HCT116 (cell line): ENCODE data around the gene IL21R. TPM values are rescaled to one million over a fixed set of nuclear protein-coding genes. Genes with fewer than 3 reads are reported as not detected.

ENCODE experiments used
- ATAC-seq: fragments of 200-7000 bp; cut with Tn5 transposase; 2 replicates; pipeline ENCODE4 v1.9.1; 2020; ENCODE audit warnings: mild to moderate bottlenecking, moderate library complexity
- BruUV-seq: library from RNA; stranded (reverse); fragments of 400-500 nt; replicated peaks from 2 replicates; lab custom pipeline; 2021; lab: Mats Ljungman, UMichigan
- CTCF ChIA-PET: fragments of 300-600 bp; sonication (Branson Sonifier 250); formaldehyde crosslinking; loops from one replicate; lab custom pipeline; 2021; ENCODE audit warnings: antibody characterized with exemption; lab: Charles Lee
- POLR2A ChIA-PET: fragments of 300-600, 350-600 bp; sonication (Branson Sonifier 250); formaldehyde crosslinking; loops from one replicate; lab custom pipeline; 2021; ENCODE audit warnings: antibody characterized with exemption; lab: Charles Lee
- RAD21 ChIA-PET, 2 experiments: fragments of 300-600 bp; sonication (Branson Sonifier 250); formaldehyde crosslinking; loops; one replicate each; lab custom pipeline; 2023; ENCODE audit warnings: low total read pairs in 2 of 2; ENCODE audit not compliant: uncharacterized antibody in 2 of 2, unreplicated experiment in 2 of 2, low non-redundant PET in 1 of 2; lab: Charles Lee
- DNase-seq: peaks from one replicate; pipeline ENCODE4 v3.0.0-alpha.2; 2010; ENCODE audit warnings: low read depth, low spot score
- H2AFZ ChIP-seq: fragments of 200-600 bp; shearing (Covaris generic), sonication (generic); 2 replicates; pipeline ENCODE4 v1.6.1; 2017; ENCODE audit warnings: low read depth, mixed run types, mixed read lengths, antibody characterized with exemption, low read length; ENCODE audit not compliant: poor library complexity, severe bottlenecking
- H3K27ac ChIP-seq: 2 replicates; pipeline ENCODE4 v1.5.1; 2012; ENCODE audit warnings: low read depth, low read length
- H3K27me3 ChIP-seq: fragments of 200-600 bp; sonication (generic); 2 replicates; pipeline ENCODE4 v1.6.1; 2016; ENCODE audit warnings: mixed run types, low read length, mixed read lengths; ENCODE audit not compliant: insufficient read depth
- H3K36me3 ChIP-seq, 2 experiments: fragments of 200-500 bp in 1 of 2; fragments of 200-600 bp in 1 of 2; sonication (Bioruptor generic) in 1 of 2; sonication (generic) in 1 of 2; 2 replicates each; pipeline versions ENCODE4 v1.5.1 to v1.6.1; 2014 to 2016; ENCODE audit warnings: low read length in 2 of 2, inconsistent platforms in 1 of 2, mixed read lengths in 1 of 2, mixed run types in 1 of 2; ENCODE audit not compliant: insufficient read depth in 2 of 2, control insufficient read depth in 1 of 2
- H3K4me1 ChIP-seq, 2 experiments: fragments of 200-600 bp in 1 of 2; sonication (generic) in 1 of 2; 2 replicates each; pipeline versions ENCODE4 v1.5.1 to v1.6.1; 2012 to 2017; ENCODE audit warnings: low read length in 2 of 2, inconsistent platforms in 1 of 2, mild to moderate bottlenecking in 1 of 2, mixed read lengths in 1 of 2, mixed run types in 1 of 2, moderate library complexity in 1 of 2; ENCODE audit not compliant: insufficient read depth in 2 of 2, control insufficient read depth in 1 of 2
- H3K4me2 ChIP-seq: fragments of 200-600 bp; sonication (generic); 2 replicates; pipeline ENCODE4 v1.6.1; 2017; ENCODE audit warnings: mixed run types, low read length, mixed read lengths
- H3K4me3 ChIP-seq, 2 experiments: fragments of 200-600 bp in 1 of 2; sonication (generic) in 1 of 2; replicated peaks in 1 of 2; 2 replicates each; pipeline ENCODE4 v1.5.1; 2011 to 2016; ENCODE audit warnings: low read length in 2 of 2, control low read depth in 1 of 2, low read depth in 1 of 2, mild to moderate bottlenecking in 1 of 2, mixed read lengths in 1 of 2, mixed run types in 1 of 2
- H3K79me2 ChIP-seq: fragments of 200-600 bp; sonication (generic); 2 replicates; pipeline ENCODE4 v1.6.1; 2017; ENCODE audit warnings: mild to moderate bottlenecking, mixed run types, low read length, moderate library complexity, mixed read lengths; ENCODE audit not compliant: insufficient read depth
- H3K9ac ChIP-seq: fragments of 200-600 bp; sonication (generic); 2 replicates; pipeline ENCODE4 v1.6.1; 2016; ENCODE audit warnings: low read length, mixed read lengths
- H3K9me2 ChIP-seq: fragments of 200-600 bp; sonication (generic), shearing (Covaris generic); 2 replicates; pipeline ENCODE4 v1.6.1; 2017; ENCODE audit warnings: mixed run types, mild to moderate bottlenecking, moderate library complexity; ENCODE audit not compliant: insufficient read depth
- H3K9me3 ChIP-seq, 2 experiments: fragments of 200-500 bp in 1 of 2; fragments of 200-600 bp in 1 of 2; sonication (Bioruptor generic) in 1 of 2; sonication (generic) in 1 of 2; 2 replicates each; pipeline ENCODE4 v1.6.1; 2014 to 2017; ENCODE audit warnings: low read length in 2 of 2, mixed read lengths in 2 of 2, inconsistent platforms in 1 of 2, low read depth in 1 of 2, mild to moderate bottlenecking in 1 of 2, mixed run types in 1 of 2, moderate library complexity in 1 of 2; ENCODE audit not compliant: control insufficient read depth in 1 of 2, insufficient read depth in 1 of 2
- H4K20me1 ChIP-seq: fragments of 200-600 bp; sonication (generic), shearing (Covaris generic); 2 replicates; pipeline ENCODE4 v1.6.1; 2017; ENCODE audit warnings: mixed run types, mild to moderate bottlenecking, moderate library complexity; ENCODE audit not compliant: insufficient read depth
- CBX3 ChIP-seq: IDR thresholded peaks from 2 replicates; pipeline ENCODE4 v1.6.1; 2012; ENCODE audit warnings: low read depth
- CEBPB ChIP-seq: IDR thresholded peaks from 2 replicates; pipeline ENCODE4 v1.6.1; 2012; ENCODE audit warnings: low read depth
- EGR1 ChIP-seq: IDR thresholded peaks from 2 replicates; pipeline ENCODE4 v1.6.1; 2012; ENCODE audit warnings: low read depth
- ELF1 ChIP-seq: IDR thresholded peaks from 2 replicates; pipeline ENCODE4 v1.6.1; 2012; ENCODE audit warnings: low read depth, borderline replicate concordance
- EZH2phosphoT487 ChIP-seq: fragments of 200-600 bp; IDR thresholded peaks from 2 replicates; pipeline ENCODE4 v1.6.1; 2018; ENCODE audit warnings: antibody characterized with exemption, borderline replicate concordance
- FOSL1 ChIP-seq: IDR thresholded peaks from 2 replicates; pipeline ENCODE4 v1.6.1; 2012; ENCODE audit warnings: low read depth
- JUND ChIP-seq: IDR thresholded peaks from 2 replicates; pipeline ENCODE4 v1.6.1; 2012
- POLR2A ChIP-seq: IDR thresholded peaks from 2 replicates; pipeline ENCODE4 v1.7.0; 2011; ENCODE audit warnings: borderline replicate concordance; ENCODE audit not compliant: insufficient read depth, insufficient read length; ENCODE audit errors: extremely low read depth
- SIN3A ChIP-seq: IDR thresholded peaks from 2 replicates; pipeline ENCODE4 v1.6.1; 2012; ENCODE audit warnings: low read depth
- SP1 ChIP-seq: IDR thresholded peaks from 2 replicates; pipeline ENCODE4 v1.6.1; 2012; ENCODE audit warnings: low read depth
- SRF ChIP-seq: IDR thresholded peaks from 2 replicates; pipeline ENCODE4 v1.6.1; 2012; ENCODE audit warnings: low read depth
- TCF7L2 ChIP-seq: IDR thresholded peaks from 2 replicates; pipeline ENCODE4 v1.7.0; 2011; ENCODE audit warnings: borderline replicate concordance, inconsistent platforms; ENCODE audit not compliant: insufficient read depth, insufficient read length; ENCODE audit errors: extremely low read depth
- YY1 ChIP-seq: IDR thresholded peaks from 2 replicates; pipeline ENCODE4 v1.6.1; 2011; ENCODE audit warnings: low read length, low read depth, moderate library complexity, mild to moderate bottlenecking; ENCODE audit not compliant: insufficient replicate concordance; ENCODE audit errors: extremely low read depth
- ZFX ChIP-seq: fragments of 450-650 bp; IDR thresholded peaks from 2 replicates; pipeline ENCODE4 v1.6.1; 2017
- intact Hi-C: fragments of 100-400 bp; cut with micrococcal nuclease; formaldehyde crosslinking; loops from 2 replicates; pipeline ENCODE4 v1.10.0; 2022
- total RNA-seq: library from RNA; stranded (reverse); gene quantifications from one replicate; pipeline ENCODE4 v1.2.1, GENCODE V29; 2021; ENCODE audit not compliant: unreplicated experiment
- TF ChIP-seq, protein P1 (sequence below), 3 experiments: fragments of 200-600 bp in 1 of 3; sonication (generic) in 1 of 3; IDR thresholded peaks in 2 of 3; conservative IDR thresholded peaks in 1 of 3; 2 replicates each; pipeline ENCODE4 v1.5.1; 2012 to 2017; ENCODE audit warnings: low read depth in 2 of 3, low read length in 2 of 3, antibody characterized with exemption in 1 of 3, borderline replicate concordance in 1 of 3, control low read depth in 1 of 3, mild to moderate bottlenecking in 1 of 3, mixed read lengths in 1 of 3, mixed run types in 1 of 3, moderate library complexity in 1 of 3; ENCODE audit not compliant: insufficient read depth in 1 of 3
- TF ChIP-seq, protein P2 (sequence below): IDR thresholded peaks from 2 replicates; pipeline ENCODE4 v1.6.1; 2011; ENCODE audit warnings: mild to moderate bottlenecking, low read length, moderate library complexity; ENCODE audit not compliant: insufficient replicate concordance; ENCODE audit errors: extremely low read depth
- TF ChIP-seq, protein P3 (sequence below): IDR thresholded peaks from 2 replicates; pipeline ENCODE4 v1.6.1; 2012

The IL21R gene
- total RNA-seq, 1 experiment from 2014 or later, result 1.2 TPM

DNA sequence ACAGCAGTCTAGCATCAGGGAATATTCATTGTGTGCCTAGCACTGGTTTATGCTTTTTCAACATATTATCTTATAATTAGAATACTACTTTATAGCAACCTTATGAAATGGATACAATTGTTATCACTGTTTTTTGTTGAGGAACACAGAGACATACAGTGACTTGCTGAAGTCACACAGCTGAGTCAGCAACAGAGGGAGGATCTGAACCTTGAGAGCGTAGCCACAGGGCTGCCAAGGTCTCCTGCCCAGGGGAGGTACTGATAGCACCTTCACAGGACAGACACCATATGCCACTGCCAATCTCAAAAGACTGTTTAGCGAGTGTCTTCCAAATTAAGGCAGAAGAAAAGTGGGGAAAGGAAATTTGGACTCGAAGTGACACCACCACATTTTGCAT, 84.8 kb downstream of the IL21R start:
- Histone ChIP-seq H3K9me3 (no peaks in the 10 kb centered on the region), H3K4me1 (no peaks in the 10 kb centered on the region), H3K9ac (no peak overlapping the region), H3K4me2 (no peak overlapping the region), H3K27me3 (no peaks in the 10 kb centered on the region), H2AFZ (no peak overlapping the region), H3K36me3 (peaks cover 51 to 65% of the 10 kb centered on the region in 2 experiments), H3K27ac (no peak overlapping the region), H3K9me2 (no peaks in the 10 kb centered on the region), H3K4me3 (no peak overlapping the region), H4K20me1 (no peaks in the 10 kb centered on the region), H3K79me2 (no peaks in the 10 kb centered on the region)
- intact Hi-C loops, result no loop called here
- ChIA-PET RAD21 (no interaction called here), CTCF (no interaction called here), POLR2A (no interaction called here)
- no peak for DNase-seq
- ATAC-seq, result no peak
- no TSS peak for BruUV-seq
- TF ChIP-seq FOSL1 (no peak), YY1 (no peak), TCF7L2 (no peak), POLR2A (no peak), EGR1 (no peak), JUND (no peak), CEBPB (no peak), CBX3 (no peak), SIN3A (no peak), ZFX (no peak), SRF (no peak), SP1 (no peak), EZH2phosphoT487 (no peak), ELF1 (no peak)
- TF ChIP-seq, protein P1, sequence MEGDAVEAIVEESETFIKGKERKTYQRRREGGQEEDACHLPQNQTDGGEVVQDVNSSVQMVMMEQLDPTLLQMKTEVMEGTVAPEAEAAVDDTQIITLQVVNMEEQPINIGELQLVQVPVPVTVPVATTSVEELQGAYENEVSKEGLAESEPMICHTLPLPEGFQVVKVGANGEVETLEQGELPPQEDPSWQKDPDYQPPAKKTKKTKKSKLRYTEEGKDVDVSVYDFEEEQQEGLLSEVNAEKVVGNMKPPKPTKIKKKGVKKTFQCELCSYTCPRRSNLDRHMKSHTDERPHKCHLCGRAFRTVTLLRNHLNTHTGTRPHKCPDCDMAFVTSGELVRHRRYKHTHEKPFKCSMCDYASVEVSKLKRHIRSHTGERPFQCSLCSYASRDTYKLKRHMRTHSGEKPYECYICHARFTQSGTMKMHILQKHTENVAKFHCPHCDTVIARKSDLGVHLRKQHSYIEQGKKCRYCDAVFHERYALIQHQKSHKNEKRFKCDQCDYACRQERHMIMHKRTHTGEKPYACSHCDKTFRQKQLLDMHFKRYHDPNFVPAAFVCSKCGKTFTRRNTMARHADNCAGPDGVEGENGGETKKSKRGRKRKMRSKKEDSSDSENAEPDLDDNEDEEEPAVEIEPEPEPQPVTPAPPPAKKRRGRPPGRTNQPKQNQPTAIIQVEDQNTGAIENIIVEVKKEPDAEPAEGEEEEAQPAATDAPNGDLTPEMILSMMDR (IDR thresholded peaks at IDR 0.05 in 2 of 3, conservative IDR thresholded peaks at IDR 0.05 in 1 of 3; ENCODE audit: borderline replicate concordance in 1 of 3, insufficient read depth in 1 of 3, low read depth in 2 of 3, low read length in 2 of 3), result no peak
- TF ChIP-seq, protein P2, sequence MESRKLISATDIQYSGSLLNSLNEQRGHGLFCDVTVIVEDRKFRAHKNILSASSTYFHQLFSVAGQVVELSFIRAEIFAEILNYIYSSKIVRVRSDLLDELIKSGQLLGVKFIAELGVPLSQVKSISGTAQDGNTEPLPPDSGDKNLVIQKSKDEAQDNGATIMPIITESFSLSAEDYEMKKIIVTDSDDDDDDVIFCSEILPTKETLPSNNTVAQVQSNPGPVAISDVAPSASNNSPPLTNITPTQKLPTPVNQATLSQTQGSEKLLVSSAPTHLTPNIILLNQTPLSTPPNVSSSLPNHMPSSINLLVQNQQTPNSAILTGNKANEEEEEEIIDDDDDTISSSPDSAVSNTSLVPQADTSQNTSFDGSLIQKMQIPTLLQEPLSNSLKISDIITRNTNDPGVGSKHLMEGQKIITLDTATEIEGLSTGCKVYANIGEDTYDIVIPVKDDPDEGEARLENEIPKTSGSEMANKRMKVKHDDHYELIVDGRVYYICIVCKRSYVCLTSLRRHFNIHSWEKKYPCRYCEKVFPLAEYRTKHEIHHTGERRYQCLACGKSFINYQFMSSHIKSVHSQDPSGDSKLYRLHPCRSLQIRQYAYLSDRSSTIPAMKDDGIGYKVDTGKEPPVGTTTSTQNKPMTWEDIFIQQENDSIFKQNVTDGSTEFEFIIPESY, result no peak
- TF ChIP-seq, protein P3, sequence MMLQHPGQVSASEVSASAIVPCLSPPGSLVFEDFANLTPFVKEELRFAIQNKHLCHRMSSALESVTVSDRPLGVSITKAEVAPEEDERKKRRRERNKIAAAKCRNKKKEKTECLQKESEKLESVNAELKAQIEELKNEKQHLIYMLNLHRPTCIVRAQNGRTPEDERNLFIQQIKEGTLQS, result no peak
